Measurements from ENCODE around the gene LIN7B. TPM values are rescaled to one million over a fixed set of nuclear protein-coding genes. Genes with fewer than 3 reads are reported as not detected.

The LIN7B gene
- total RNA-seq, 1 experiment from 2014 or later, result 4.2 TPM

DNA sequence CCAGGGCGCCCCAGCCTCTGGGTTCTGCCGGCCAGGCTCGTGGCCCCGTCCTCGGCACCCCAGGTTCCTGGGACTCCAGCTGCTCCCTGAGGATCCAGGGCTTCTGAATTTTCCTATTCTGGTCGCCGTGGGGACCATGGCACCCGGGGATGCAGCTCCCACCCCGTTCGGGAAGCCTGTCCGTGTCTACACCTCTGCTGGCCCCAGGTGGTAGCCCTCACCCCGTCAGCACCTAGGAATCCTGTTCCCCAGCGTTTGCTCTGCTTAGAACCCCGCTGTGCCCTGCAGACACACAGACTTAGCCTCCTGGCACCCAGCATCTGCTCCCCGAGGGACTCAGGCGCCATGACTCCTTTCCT lies 6.1 kb downstream of the LIN7B start:
- no peak overlapping the region for H3K9ac ChIP-seq (ENCODE audit: extremely low read depth, insufficient read length, low read length)
- Mint-ChIP-seq H3K4me1 (peaks cover 18 to 29% of the 10 kb centered on the region in 2 experiments), H3K27me3 (ENCODE audit: low read depth) (peaks cover 39% of the 10 kb centered on the region), H3K4me3 (peak overlapping the region; percentile 50 to 71), H3K27ac (peak overlapping the region in 1 of 3 experiments; percentile 54; a peak in 1 of 7 replicates), H3K9me3 (no peaks in the 10 kb centered on the region; a peak in 1 of 5 replicates), H3K36me3 (ENCODE audit: insufficient read depth in 1 of 3, low read depth in 3 of 3) (peaks cover 0 to 4% (median 0%) of the 10 kb centered on the region in 3 experiments; a peak in 1 of 7 replicates)
- no peak overlapping the region for H2AFZ ChIP-seq (ENCODE audit: low read length)
- no peak overlapping the region for H2BK15ac ChIP-seq (ENCODE audit: low read depth, low read length)
- H2BK120ac ChIP-seq (ENCODE audit: low read depth, low read length, poor library complexity, severe bottlenecking), result no peak overlapping the region
- peaks cover 7% of the 10 kb centered on the region for H3K23me2 ChIP-seq (ENCODE audit: insufficient read length, low read depth, low read length, poor library complexity, severe bottlenecking)
- H4K91ac ChIP-seq (ENCODE audit: insufficient read length, low read depth, low read length), result no peak overlapping the region
- no CpG with 5 or more reads among the region's 16 CpGs for WGBS (ENCODE audit: extremely low coverage, insufficient read length, low lambda C conversion rate)
- no peak overlapping the region for H3K4ac ChIP-seq (ENCODE audit: low read depth, low read length)
- no peaks in the 10 kb centered on the region for H3K79me2 ChIP-seq (ENCODE audit: insufficient read depth, low read length)
- TF ChIP-seq CTCF (conservative IDR thresholded peaks at IDR 0.05), result no peak
- H3K14ac ChIP-seq (ENCODE audit: insufficient read depth, low read length), result no peak overlapping the region
- no peak overlapping the region for H3K27ac ChIP-seq (ENCODE audit: insufficient read length, low read depth, low read length)
- H3K18ac ChIP-seq (ENCODE audit: insufficient read length, low read depth, low read length), result no peak overlapping the region
- no peaks in the 10 kb centered on the region for H3K9me3 ChIP-seq (ENCODE audit: control insufficient read depth, low read depth, low read length)
- no peak overlapping the region for H4K8ac ChIP-seq (replicated peaks; ENCODE audit: insufficient read length, low read depth, low read length)
- peaks cover 9% of the 10 kb centered on the region; the same call in 1 of the 2 replicates for H3K27me3 ChIP-seq (ENCODE audit: insufficient read depth, low read length)
- no peak overlapping the region for H2AK5ac ChIP-seq (ENCODE audit: insufficient read length, low read length)
- H2BK12ac ChIP-seq (ENCODE audit: insufficient read length, low read depth, low read length), result no peak overlapping the region
- no peak overlapping the region for H3K56ac ChIP-seq (ENCODE audit: insufficient read length, low read depth, low read length)
- no peak overlapping the region for H2BK5ac ChIP-seq (ENCODE audit: insufficient read length, low read length)
- H2BK20ac ChIP-seq (ENCODE audit: low read depth, low read length, poor library complexity, severe bottlenecking), result no peak overlapping the region
- no peak for DNase-seq
- peak overlapping the region; percentile 43 for H3K4me2 ChIP-seq (ENCODE audit: insufficient read depth, insufficient read length, low read length)
- no peak overlapping the region for H4K5ac ChIP-seq (ENCODE audit: insufficient read length, low read depth, low read length)
- no peaks in the 10 kb centered on the region for H4K20me1 ChIP-seq (ENCODE audit: control insufficient read depth, insufficient read depth, insufficient read length)
- no peak overlapping the region for H3K23ac ChIP-seq (ENCODE audit: insufficient read length, low read depth, low read length)
- peaks cover 3% of the 10 kb centered on the region; the same call in 1 of the 2 replicates for H3K4me1 ChIP-seq (ENCODE audit: insufficient read depth, low read length)
- no peak overlapping the region for H3T11ph ChIP-seq (ENCODE audit: low read length)
- no peaks in the 10 kb centered on the region for H3K79me1 ChIP-seq (ENCODE audit: insufficient read depth, low read depth, low read length, poor library complexity, severe bottlenecking)

Measured in H9 (cell line).